ENCODE data around the gene GLDN.

GLDN gene

GRCh38 chr15:51335087-51335486 lies 6.4 kb upstream of the GLDN start (continued):
- TF ChIP-seq, protein P1, sequence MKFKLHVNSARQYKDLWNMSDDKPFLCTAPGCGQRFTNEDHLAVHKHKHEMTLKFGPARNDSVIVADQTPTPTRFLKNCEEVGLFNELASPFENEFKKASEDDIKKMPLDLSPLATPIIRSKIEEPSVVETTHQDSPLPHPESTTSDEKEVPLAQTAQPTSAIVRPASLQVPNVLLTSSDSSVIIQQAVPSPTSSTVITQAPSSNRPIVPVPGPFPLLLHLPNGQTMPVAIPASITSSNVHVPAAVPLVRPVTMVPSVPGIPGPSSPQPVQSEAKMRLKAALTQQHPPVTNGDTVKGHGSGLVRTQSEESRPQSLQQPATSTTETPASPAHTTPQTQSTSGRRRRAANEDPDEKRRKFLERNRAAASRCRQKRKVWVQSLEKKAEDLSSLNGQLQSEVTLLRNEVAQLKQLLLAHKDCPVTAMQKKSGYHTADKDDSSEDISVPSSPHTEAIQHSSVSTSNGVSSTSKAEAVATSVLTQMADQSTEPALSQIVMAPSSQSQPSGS (tag by site-specific recombination; IDR thresholded peaks at IDR 0.05; ENCODE audit: low read depth): no peak
- TF ChIP-seq SALL2 (tag by site-specific recombination; IDR thresholded peaks at IDR 0.05; ENCODE audit: borderline replicate concordance) (no peak), ZNF785 (tag by site-specific recombination; IDR thresholded peaks at IDR 0.05) (no peak)

DNA sequence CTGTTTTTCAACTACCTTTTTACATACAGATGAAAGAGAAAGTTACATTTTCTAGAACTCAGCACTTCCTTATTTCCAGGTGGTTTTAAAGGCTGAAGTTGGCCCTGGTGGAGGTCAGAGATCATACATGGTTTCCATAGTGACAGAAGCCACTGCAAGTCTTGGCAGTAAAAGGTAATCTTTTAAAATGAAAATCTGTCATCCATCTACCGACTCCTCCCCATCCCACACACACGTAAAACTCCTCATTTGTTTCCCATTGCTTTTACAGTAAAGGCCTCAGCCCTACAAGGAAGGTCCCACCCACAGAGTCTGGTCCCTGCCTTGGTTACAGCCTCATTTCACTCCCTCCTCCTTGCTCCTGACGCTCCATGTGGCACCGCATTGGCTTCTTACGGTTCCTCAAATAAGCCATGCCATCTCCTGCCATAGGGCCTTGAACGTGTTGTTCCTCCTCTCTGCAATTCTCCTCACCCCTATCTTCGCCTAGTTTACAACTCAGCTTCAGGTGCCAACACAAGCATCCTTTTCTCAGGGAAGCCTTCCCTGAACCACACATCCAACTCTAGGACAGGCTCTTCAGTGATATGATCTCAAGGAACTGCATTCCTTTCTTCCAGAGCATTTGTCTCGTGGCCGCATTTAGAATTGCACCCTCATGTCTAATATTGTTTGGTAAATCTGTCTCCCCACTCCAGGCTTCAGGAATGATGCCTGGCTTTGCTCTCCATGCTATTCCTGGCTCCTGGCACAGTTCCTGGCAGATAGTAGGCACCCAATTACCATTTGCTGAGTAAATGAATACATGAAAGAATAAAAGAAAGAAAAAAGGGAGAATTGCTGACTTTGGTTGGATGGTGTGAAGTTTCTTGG lies 5.7 kb upstream of the GLDN start:
- TF ChIP-seq ZNF16 (tag by site-specific recombination; IDR thresholded peaks at IDR 0.05; ENCODE audit: low read depth) (no peak), ZFHX2 (tag by site-specific recombination; conservative IDR thresholded peaks at IDR 0.05) (peak; percentile 53), EGR2 (tag by site-specific recombination; IDR thresholded peaks at IDR 0.05; ENCODE audit: low read depth) (peak; percentile 70; the same call in 1 of the 2 replicates)
- ChIA-PET POLR2A (no interaction called here), CTCF (no interaction called here)
- Histone ChIP-seq H3K27ac (ENCODE audit: extremely low read depth, low read depth, low read length) (no peak overlapping the region), H3K4me3 (ENCODE audit: low read depth, low read length) (no peak overlapping the region), H3K36me3 (ENCODE audit: control insufficient read depth in 2 of 2, insufficient read depth in 1 of 2, low read length in 2 of 2) (no peaks in the 10 kb centered on the region), H3K4me1 (ENCODE audit: control insufficient read depth, insufficient read depth, low read length) (no peaks in the 10 kb centered on the region), H3K9me3 (ENCODE audit: control insufficient read depth, insufficient read depth, low read depth, low read length) (no peaks in the 10 kb centered on the region)

DNA sequence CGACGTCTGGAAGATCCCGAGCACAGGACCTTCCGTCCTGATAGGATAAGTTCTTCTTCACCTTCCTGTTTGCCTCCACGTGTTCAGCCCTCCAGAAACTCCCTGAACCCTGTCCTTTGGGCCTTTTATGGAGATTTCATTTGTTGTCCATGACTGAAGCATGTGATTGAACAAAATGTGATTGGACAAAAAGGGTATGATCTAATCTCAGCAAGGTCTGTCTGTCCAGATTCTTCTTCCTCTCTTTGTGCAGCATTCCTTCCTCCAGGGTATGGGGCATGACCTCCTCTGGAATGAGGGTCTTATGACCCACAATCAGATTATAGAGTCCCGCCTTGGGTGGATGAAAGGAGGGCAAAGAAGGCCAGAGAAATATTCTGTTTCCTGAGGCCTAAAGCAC lies 3.0 kb upstream of the GLDN start, which contains the start of gene CYP19A1:
TSS of gene CYP19A1 (minus strand) at position 101 of the 400 bp plus-strand sequence. CDS start 95,684 bp downstream, outside the sequence.
- H3K27ac ChIP-seq (ENCODE audit: extremely low read depth, low read depth, low read length): no peak within 1 kb of the TSS
- ChIA-PET CTCF (interaction anchor here (1.3 to 1.4 kb wide), 2 partner anchors 18 to 175 kb away, joined by 4 read pairs; no protein-coding TSS in a partner anchor), POLR2A (no interaction called here)
- no peaks in the 10 kb centered on the region for H3K9me3 ChIP-seq (ENCODE audit: control insufficient read depth, insufficient read depth, low read depth, low read length)
- TF ChIP-seq ZNF785 (tag by site-specific recombination; IDR thresholded peaks at IDR 0.05) (no peak), KLF9 (tag by site-specific recombination; IDR thresholded peaks at IDR 0.05; ENCODE audit: low read depth) (no peak), REPIN1 (tag by site-specific recombination; IDR thresholded peaks at IDR 0.05; ENCODE audit: low read depth) (no peak), ZNF23 (tag by site-specific recombination; IDR thresholded peaks at IDR 0.05; ENCODE audit: borderline replicate concordance) (no peak), ZBTB49 (tag by site-specific recombination; IDR thresholded peaks at IDR 0.05; ENCODE audit: low read depth) (no peak), ZNF48 (tag by site-specific recombination; IDR thresholded peaks at IDR 0.05) (no peak), ZNF138 (tag by site-specific recombination; IDR thresholded peaks at IDR 0.05; ENCODE audit: borderline replicate concordance) (no peak), ZNF501 (tag by site-specific recombination; IDR thresholded peaks at IDR 0.05) (no peak), ZNF350 (tag by site-specific recombination; IDR thresholded peaks at IDR 0.05) (no peak), MEIS1 (CRISPR knock-in tag; IDR thresholded peaks at IDR 0.05; ENCODE audit: borderline replicate concordance) (no peak), ZNF37A (tag by site-specific recombination; IDR thresholded peaks at IDR 0.05) (no peak), ZBTB17 (tag by site-specific recombination; IDR thresholded peaks at IDR 0.05) (no peak), ZNF792 (tag by site-specific recombination; IDR thresholded peaks at IDR 0.05) (no peak), ZNF621 (tag by site-specific recombination; IDR thresholded peaks at IDR 0.05) (no peak), ZNF585B (tag by site-specific recombination; IDR thresholded peaks at IDR 0.05) (no peak)
- no peaks in the 10 kb centered on the region for H3K4me1 ChIP-seq (ENCODE audit: control insufficient read depth, insufficient read depth, low read length)
- no peak within 1 kb of the TSS for H3K4me3 ChIP-seq (ENCODE audit: low read depth, low read length)
- H3K36me3 ChIP-seq (ENCODE audit: control insufficient read depth in 2 of 2, insufficient read depth in 1 of 2, low read length in 2 of 2): no peaks in the 10 kb centered on the region
